Measurements from ENCODE around the gene INPP5D.
A peak's percentile ranks its signal among the peaks of the same experiment; 100 is the strongest.

INPP5D gene

DNA sequence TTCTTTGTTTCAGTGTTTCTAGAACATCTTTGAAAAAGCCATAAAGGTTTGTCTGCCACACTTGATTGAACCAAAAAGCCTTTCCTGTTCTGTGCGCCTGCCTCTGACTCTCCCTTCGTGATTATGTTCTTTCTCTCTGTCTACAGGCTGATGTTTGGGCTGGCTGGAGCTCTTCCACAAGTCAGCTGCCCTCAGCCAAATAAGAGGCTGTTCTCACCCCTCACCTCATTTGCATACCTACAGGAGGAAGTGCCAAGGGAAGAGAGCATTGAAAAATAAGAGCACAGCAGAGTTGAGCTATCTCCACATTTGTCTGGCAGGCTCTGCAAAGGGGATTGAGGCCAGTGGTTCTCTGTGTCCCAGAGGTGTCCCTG, 15.8 kb downstream of the INPP5D start:
- DNase-seq, result no peak

GRCh38 chr2:233076749-233077148, 16.6 kb downstream of the INPP5D start:
- no peak for DNase-seq

DNA sequence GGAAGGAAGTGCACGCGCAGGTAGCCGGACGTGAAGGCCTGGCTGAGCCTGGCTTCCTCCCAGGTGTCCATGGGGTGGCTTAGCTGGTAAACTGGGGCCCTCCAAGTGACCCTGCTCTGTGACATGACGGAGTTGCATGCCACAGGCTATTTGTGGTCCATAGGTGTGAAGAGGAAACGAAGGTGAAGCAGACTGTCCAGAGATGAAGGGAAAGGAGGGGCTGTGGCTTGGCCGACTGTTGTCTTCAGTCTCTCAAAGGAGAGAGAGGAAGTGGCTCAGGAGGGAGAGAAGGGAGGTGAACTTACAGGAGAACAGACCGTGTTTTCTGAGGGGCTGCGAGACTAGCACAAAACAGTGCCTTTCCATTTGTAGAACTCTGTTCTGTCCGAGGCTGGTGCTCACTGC, 19.3 kb downstream of the INPP5D start:
- DNase-seq, result no peak

GRCh38 chr2:233079953-233080835, 20.1 kb downstream of the INPP5D start:
- no peak for DNase-seq

- DNase-seq, result no peak
Observed at GRCh38 chr2:233080836-233081229, 20.7 kb downstream of the INPP5D start.

- DNase-seq, result peak; percentile 64
Observed at GRCh38 chr2:233081232-233081730, 21.1 kb downstream of the INPP5D start.

DNA sequence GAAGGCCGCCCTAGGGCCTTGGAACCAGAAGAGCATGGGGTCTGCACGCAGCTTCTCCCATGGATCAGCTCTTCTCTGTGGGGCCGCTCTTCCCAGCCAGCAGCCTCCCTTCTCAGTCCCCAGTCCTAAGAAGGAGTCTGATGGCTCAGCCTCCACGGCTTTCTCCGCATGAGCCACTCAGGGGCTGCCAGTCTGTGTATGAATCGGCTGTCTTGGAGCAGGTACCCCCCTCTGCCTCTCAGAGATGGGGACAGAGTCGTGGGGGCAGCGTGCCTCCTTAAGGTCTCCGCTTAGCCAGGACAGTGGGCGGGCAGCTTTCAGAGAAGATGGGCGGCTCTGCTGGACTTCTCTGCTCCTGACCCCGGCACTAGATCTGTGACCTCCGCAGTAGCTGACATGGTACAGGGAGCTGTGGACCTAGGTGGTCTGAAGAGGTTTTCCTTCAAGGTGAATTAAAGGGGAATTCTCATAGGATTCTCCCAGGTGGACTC, 21.6 kb downstream of the INPP5D start:
- no peak for DNase-seq

- DNase-seq, result no peak
Observed at GRCh38 chr2:233082222-233082930, 22.2 kb downstream of the INPP5D start.

DNA sequence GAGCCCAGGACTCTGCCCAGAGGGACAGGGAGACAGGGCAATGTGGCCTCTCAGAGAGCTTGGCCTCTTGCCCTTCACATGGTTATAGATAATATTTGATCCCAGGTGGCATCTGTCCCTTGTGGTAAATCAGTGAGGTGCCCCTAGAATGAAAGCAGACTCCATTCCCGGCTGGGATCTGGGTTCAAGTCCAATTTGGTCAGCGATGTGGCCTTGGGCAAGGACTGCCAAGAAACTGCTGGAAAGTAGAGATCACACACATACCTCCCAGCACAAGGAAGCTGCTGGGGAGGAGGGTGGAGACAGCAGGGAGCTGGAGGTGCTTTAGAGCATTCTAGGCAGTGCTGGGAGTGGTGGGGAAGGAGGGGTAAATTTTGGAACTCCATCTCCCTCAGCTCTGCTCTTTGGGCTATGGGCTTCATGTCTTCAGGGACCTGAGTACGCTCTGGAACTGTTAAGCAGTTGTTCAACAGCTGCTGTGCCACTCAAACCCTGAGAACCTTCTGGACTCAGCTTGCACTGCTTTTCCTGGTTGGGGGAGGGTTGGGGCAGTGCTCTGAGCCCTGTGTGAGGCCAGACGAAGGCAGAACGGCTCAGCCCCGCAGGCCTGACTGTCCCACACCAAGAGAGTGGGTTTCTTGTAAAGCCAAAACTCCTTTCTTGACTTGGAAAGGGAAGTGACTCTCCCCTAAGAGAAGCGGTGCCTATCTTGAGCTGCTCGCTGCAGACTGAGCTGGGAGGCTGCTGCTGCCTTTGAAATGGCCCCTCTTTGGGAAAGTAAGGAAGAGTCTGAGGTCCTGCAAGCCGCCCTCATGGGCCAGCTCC, 23.0 kb downstream of the INPP5D start:
- DNase-seq, result no peak

- DNase-seq, result no peak
Observed at GRCh38 chr2:233083782-233084181, 23.6 kb downstream of the INPP5D start.

GRCh38 chr2:233084488-233084887, 24.3 kb downstream of the INPP5D start:
- DNase-seq, result peak; percentile 46

DNA sequence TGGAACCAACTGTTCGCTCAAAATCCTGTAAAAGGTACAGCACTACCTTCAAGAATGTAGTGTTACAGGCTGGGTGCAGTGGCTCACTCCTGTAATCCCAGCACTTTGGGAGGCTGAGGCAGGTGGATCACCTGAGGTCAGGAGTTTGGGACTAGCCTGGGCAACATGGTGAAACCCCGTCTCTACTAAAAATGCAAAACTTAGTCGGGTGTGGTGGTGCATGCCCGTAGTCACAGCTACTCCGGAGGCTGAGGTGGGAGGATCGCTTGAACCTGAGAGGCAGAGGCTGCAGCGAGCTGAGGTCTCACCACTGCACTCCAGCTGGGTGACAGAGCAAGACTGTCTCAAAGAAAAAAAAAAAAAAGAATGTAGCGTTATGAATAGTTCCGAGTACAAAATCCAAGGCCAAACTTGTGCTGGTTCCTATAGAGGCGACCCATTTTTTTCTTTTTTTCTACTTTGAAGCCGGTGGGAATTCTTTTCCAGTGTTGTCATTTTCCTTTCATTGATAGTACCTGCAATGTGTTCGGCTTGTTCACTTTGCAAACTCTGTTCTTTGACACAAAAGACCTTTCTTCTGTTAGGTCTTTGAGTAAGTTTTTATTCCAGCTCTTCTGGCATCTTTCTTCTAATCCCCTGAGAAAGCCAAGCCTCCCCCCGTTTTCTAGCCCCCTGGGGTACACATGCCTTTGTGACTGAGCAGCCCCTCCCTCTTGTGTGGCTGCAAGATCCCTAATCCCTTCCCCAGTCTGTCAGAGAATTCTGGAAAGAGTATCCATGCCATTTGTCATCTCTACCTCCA, 25.1 kb downstream of the INPP5D start:
- no peak for DNase-seq

GRCh38 chr2:233085839-233086150, 25.7 kb downstream of the INPP5D start:
- DNase-seq, result no peak

GRCh38 chr2:233087713-233088112, 27.6 kb downstream of the INPP5D start:
- no peak for DNase-seq

DNA sequence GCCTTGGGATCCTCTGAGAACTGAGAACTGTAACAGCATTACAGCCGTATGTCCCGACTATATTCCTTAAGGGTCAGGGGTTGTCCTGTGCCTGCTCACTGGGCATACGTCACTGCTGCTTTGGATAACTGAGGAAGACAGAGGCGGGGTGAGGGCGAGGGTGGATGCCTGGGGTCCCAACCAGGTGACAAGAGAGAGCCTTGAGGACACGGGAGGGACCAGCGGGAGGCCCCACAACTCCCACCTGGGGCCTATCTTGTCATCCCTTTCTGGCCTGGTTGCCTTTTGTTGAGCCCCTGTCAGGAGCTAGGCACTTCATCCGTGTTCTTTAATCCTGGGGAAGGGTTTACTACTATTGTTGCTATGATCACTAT, 28.8 kb downstream of the INPP5D start:
- DNase-seq, result no peak

DNA sequence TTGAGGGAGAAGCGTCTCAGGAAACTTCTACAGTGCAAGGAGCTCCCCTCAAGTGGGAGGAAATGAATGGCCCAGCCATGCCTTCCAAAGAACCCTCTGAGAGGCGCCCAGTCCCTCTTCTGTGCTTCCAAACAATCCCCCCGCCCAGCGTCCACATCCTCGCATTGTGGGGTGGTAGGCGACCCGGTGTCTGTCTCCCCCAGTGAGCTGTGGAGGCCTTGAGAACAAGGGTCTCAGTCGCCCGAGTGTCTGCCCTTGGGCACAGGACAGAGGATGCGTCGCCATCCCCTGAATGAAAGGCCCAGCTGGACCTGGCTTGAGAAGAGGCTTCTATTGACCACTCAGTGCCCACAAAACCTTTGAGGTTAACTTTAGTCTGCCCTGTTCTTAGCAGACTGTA, 29.7 kb downstream of the INPP5D start:
- no peak for DNase-seq

DNA sequence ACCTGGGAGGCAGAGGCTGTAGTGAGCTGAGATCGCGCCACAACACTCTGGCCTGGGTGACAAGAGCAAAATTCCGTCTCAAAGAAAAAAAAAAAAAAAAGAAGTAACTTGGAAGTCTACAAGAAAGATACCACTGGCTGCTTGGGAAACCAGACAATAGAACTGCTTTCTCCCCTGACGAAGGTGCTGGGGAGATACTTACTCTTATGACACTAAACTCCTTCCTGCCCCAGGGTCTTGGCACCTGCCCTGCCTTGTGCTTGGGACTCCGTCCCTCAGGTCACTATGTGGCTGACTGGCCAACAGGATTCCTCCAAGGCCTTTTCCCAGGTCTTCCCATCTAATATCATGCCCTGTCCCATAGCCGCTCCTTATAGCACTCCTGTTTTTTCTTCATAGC, 30.7 kb downstream of the INPP5D start:
- DNase-seq, result no peak

DNA sequence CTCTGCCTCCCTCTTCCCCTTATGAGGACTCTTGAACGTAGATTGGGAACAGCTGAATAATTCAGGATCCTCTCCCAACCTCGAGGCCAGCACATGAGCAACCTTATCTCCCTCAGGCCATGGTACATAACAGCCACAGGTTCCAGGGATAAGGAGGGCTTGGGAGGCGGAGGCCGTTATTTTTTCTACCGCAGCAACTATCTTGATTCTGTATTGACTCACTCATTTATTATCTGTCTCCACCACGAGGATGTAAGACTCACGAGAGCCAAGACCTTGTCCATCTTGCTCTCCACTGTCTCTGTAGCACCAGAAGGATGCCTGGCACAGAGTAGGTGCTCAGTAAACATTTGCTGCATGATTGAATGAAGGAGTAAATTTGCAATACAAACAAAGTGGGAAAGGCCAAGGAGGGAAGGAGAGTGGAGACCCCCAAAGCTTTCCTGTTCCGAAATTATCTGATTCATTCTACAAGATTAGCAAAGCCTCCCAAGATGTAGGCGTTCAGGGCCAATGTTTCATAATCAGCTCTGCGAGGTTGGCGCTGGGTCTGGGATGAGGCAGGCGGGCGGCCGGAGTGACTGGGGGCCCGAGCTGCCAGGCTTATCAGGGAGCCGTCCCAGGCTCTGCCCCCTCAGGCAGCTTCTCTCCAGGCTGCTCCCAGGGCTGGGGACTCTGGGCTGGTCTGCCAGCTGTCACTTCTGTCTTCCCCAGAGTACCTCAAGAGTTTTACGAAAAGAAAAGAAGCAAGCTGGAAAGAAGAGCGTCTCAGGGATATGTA, 31.6 kb downstream of the INPP5D start:
- DNase-seq, result no peak

DNA sequence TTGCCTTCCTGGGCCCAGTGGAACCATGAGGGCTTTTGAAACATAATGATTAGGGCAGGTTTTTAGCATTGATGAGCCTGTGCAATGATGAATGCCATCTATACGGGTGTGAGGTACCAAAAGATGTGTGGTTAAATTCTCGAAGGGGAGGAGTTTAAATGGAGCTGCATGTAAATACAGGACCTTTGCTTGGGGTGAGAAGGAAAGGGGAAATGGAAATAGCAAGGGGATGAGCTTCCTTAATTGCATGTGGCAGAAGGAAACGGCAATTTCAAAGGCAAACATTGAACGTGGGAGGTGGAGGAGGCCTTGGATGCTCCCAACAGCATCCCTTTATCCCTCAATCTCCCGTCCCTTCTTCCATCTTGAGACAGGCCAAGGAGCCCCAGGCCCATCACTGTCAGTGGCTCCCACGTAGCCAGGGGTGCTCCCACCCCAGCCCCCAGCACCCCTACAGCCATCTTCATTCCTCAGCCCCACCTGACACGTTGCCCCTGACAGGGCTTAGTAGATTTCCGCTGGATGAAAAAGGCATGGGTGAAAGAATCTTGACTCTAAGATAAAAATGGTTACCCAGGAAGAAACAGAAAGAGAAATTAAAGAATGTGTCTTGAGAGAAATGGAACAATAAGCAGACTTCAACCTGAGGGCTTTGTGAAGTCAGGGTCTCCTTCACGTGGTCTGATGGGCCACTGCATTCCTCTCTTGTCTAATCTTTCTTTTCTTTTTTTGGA, 32.5 kb downstream of the INPP5D start:
- DNase-seq, result no peak

- no peak for DNase-seq
Observed at GRCh38 chr2:233093166-233093448, 33.0 kb downstream of the INPP5D start.

- DNase-seq, result no peak
Observed at GRCh38 chr2:233093721-233094120, 33.6 kb downstream of the INPP5D start.
